ENCODE results near the gene CH25H. TPM values are rescaled to one million over a fixed set of nuclear protein-coding genes. Genes with fewer than 3 reads are reported as not detected.
A peak's percentile ranks its signal among the peaks of the same experiment; 100 is the strongest.
"Not testable (repeated sequence)": the region's sequence is repeated elsewhere in the genome, so short reads cannot be mapped to it uniquely, and the experiment has no call there.

CH25H gene, protein sequence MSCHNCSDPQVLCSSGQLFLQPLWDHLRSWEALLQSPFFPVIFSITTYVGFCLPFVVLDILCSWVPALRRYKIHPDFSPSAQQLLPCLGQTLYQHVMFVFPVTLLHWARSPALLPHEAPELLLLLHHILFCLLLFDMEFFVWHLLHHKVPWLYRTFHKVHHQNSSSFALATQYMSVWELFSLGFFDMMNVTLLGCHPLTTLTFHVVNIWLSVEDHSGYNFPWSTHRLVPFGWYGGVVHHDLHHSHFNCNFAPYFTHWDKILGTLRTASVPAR
- not detected in 2 replicates for total RNA-seq (2014; rRNA removed; shearing (Covaris generic); ENCODE audit: low replicate concordance)

- H3K9me2 ChIP-seq (replicated peaks; ENCODE audit: insufficient read depth, low read length): no peaks in the 10 kb centered on the region
- H3K27me3 ChIP-seq (ENCODE audit: low read length): no peaks in the 10 kb centered on the region
- peak within 1 kb of the TSS; percentile 67; the same call in 1 of the 2 replicates for H2AFZ ChIP-seq (ENCODE audit: low read length)
- peak within 1 kb of the TSS; percentile 45 for H3K4me2 ChIP-seq (ENCODE audit: low read depth, low read length, poor library complexity, severe bottlenecking)
- H3K4me3 ChIP-seq (ENCODE audit: low read length): peak within 1 kb of the TSS; percentile 19; the same call in 1 of the 2 replicates
- no peaks in the 10 kb centered on the region for H3K36me3 ChIP-seq (ENCODE audit: insufficient read depth, low read length)
- no peak for DNase-seq
- no peaks in the 10 kb centered on the region for H3K9me3 ChIP-seq (ENCODE audit: low read length)
- H3K79me2 ChIP-seq (ENCODE audit: low read length): no peaks in the 10 kb centered on the region
- no peaks in the 10 kb centered on the region for H4K20me1 ChIP-seq (ENCODE audit: insufficient read depth, low read depth, low read length)
- no peak within 1 kb of the TSS for H3K27ac ChIP-seq (ENCODE audit: low read length)
- no peak within 1 kb of the TSS for H3K9ac ChIP-seq (ENCODE audit: low read length)
- peaks cover 5% of the 10 kb centered on the region; the same call in 1 of the 2 replicates for H3K4me1 ChIP-seq (ENCODE audit: low read length)
Measured at GRCh38 chr10:89207181-89207800, at the start of gene CH25H. TSS of gene CH25H (minus strand) at chr10:89207317. CDS start at chr10:89207292, 25 bp downstream.

DNA sequence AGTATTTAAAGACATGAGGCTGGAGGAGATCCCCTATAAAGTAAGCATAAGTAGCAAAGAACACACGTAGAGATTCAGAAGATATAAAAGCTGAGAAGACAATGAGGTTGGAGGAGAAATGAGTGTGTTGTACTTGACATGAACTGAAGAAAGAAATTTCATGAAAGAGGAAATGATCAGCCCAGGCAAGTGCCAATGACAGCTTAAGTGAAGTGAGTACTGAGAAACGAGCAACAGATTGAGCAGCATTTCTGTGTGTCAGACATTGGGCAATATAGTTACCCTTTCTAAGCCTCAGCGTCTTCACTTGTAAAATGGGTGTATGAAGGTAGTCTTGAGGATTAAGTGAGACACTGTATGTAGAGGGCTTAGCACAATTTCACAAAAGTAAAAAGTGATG is 49.2 kb upstream of the CH25H start:
- Histone ChIP-seq H3K4me3 (ENCODE audit: low read length) (no peak overlapping the region), H3K4me1 (ENCODE audit: low read length) (no peaks in the 10 kb centered on the region), H3K79me2 (ENCODE audit: low read length) (no peaks in the 10 kb centered on the region), H3K9ac (ENCODE audit: low read length) (no peak overlapping the region), H2AFZ (ENCODE audit: low read length) (no peak overlapping the region), H3K4me2 (ENCODE audit: low read depth, low read length, poor library complexity, severe bottlenecking) (no peak overlapping the region), H3K27me3 (ENCODE audit: low read length) (no peaks in the 10 kb centered on the region), H4K20me1 (ENCODE audit: insufficient read depth, low read depth, low read length) (no peaks in the 10 kb centered on the region), H3K9me2 (replicated peaks; ENCODE audit: insufficient read depth, low read length) (no peaks in the 10 kb centered on the region), H3K27ac (ENCODE audit: low read length) (no peak overlapping the region), H3K9me3 (ENCODE audit: low read length) (no peaks in the 10 kb centered on the region), H3K36me3 (ENCODE audit: insufficient read depth, low read length) (no peaks in the 10 kb centered on the region)
- no peak for DNase-seq

GRCh38 chr10:89255793-89256192 is 48.7 kb upstream of the CH25H start:
- no peaks in the 10 kb centered on the region for H4K20me1 ChIP-seq (ENCODE audit: insufficient read depth, low read depth, low read length)
- no peak overlapping the region for H3K4me2 ChIP-seq (ENCODE audit: low read depth, low read length, poor library complexity, severe bottlenecking)
- H3K27me3 ChIP-seq (ENCODE audit: low read length): no peaks in the 10 kb centered on the region
- H3K4me1 ChIP-seq (ENCODE audit: low read length): peaks cover 4% of the 10 kb centered on the region
- no peaks in the 10 kb centered on the region for H3K36me3 ChIP-seq (ENCODE audit: insufficient read depth, low read length)
- no peaks in the 10 kb centered on the region for H3K9me2 ChIP-seq (replicated peaks; ENCODE audit: insufficient read depth, low read length)
- H3K4me3 ChIP-seq (ENCODE audit: low read length): no peak overlapping the region
- no peak overlapping the region for H3K9ac ChIP-seq (ENCODE audit: low read length)
- no peak overlapping the region for H3K27ac ChIP-seq (ENCODE audit: low read length)
- no peaks in the 10 kb centered on the region for H3K79me2 ChIP-seq (ENCODE audit: low read length)
- H2AFZ ChIP-seq (ENCODE audit: low read length): no peak overlapping the region
- no peak for DNase-seq
- H3K9me3 ChIP-seq (ENCODE audit: low read length): no peaks in the 10 kb centered on the region

DNA sequence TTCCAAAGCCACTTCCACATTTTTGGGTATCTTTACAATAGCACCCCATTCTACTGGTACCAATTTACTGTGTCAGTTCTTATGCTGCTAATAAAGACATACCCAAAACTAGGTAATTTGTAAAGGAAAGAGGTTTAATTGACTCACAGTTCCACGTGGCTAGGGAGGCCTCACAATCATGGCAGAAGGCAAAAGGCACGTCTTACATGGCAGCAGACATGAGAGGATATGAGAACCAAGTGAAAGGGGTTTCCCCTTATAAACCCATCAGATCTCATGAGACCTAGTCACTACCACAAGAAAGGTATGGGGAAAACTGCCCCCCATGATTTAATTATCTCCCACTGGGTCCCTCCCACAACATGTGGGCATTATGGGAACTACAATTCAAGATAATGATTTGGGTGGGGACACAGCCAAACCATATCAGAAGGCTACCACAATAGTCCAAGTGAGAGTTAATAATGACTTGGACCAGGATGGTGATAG is 48.0 kb upstream of the CH25H start:
- not testable (repeated sequence) for H3K27ac ChIP-seq (ENCODE audit: low read length); H3K9me3 ChIP-seq (ENCODE audit: low read length); H3K27me3 ChIP-seq (ENCODE audit: low read length); H2AFZ ChIP-seq (ENCODE audit: low read length); H3K9ac ChIP-seq (ENCODE audit: low read length); H3K79me2 ChIP-seq (ENCODE audit: low read length); H3K4me2 ChIP-seq (ENCODE audit: low read depth, low read length, poor library complexity, severe bottlenecking); DNase-seq; H3K9me2 ChIP-seq (replicated peaks; ENCODE audit: insufficient read depth, low read length); H3K4me3 ChIP-seq (ENCODE audit: low read length); H3K36me3 ChIP-seq (ENCODE audit: insufficient read depth, low read length); H3K4me1 ChIP-seq (ENCODE audit: low read length); H4K20me1 ChIP-seq (ENCODE audit: insufficient read depth, low read depth, low read length)

DNA sequence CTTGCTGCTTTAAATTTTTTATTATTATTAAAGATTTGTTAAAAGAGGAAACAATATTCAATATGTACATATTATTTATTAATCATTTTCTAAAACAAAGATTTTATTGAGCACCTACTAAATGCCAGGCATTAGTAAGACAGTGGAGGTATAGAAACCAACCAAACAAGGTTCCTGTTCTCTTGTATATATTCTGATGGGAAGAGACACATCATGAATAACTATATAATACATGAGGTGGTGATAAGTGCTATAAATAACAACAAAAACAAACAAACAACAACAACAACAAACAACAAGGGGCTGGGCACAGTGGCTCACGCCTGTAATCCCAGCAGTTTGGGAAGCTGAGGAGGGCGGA is 45.1 kb upstream of the CH25H start:
- no peaks in the 10 kb centered on the region for H4K20me1 ChIP-seq (ENCODE audit: insufficient read depth, low read depth, low read length)
- H3K27ac ChIP-seq (ENCODE audit: low read length): no peak overlapping the region
- H3K4me3 ChIP-seq (ENCODE audit: low read length): no peak overlapping the region
- H3K4me2 ChIP-seq (ENCODE audit: low read depth, low read length, poor library complexity, severe bottlenecking): no peak overlapping the region
- no peaks in the 10 kb centered on the region for H3K27me3 ChIP-seq (ENCODE audit: low read length)
- no peak for DNase-seq
- H2AFZ ChIP-seq (ENCODE audit: low read length): no peak overlapping the region
- H3K9me2 ChIP-seq (replicated peaks; ENCODE audit: insufficient read depth, low read length): no peaks in the 10 kb centered on the region
- H3K36me3 ChIP-seq (ENCODE audit: insufficient read depth, low read length): no peaks in the 10 kb centered on the region
- H3K9me3 ChIP-seq (ENCODE audit: low read length): no peaks in the 10 kb centered on the region
- peaks cover 9% of the 10 kb centered on the region for H3K4me1 ChIP-seq (ENCODE audit: low read length)
- no peaks in the 10 kb centered on the region for H3K79me2 ChIP-seq (ENCODE audit: low read length)
- no peak overlapping the region for H3K9ac ChIP-seq (ENCODE audit: low read length)

DNA sequence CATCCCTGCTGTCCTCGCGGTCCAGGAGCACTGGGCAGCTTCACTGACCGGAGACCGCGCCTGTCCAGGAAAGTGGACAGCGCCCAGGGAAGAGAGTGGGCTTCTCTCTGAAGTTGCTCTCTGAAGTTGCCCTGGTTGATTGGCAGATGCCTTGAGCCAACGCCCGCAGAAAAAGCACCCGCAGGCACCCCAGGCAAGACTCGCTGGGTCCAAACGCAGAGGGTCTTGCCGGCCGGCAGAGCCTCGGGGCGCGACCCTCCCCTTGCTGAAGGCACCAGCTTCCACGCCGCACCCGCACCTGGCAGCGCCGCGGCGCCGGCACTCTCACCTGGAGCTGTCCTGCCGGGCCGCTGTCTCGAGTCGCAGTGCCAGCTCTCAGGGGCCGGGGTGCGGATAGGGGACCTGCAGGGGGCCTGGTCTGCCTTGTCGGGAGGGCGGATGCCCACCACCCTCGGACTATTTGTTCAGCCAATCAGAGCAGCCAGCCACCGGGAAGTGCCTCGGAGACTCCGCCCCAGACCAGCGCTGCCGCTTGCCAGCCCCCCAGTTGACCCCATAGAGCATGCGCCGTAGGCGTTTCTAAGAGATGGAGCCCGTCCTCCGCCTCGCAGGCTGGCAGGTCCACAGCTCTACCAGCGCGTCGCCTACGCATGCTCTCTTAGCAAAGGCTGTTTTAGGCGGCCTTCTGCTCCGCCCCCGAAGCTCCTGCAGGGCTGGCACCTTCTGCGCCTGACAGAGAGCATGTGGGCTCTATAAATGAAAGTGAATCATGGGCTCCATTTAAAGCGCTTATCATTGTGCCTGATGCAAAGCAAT is 44.5 kb upstream of the CH25H start, which contains the start of gene LIPA:
LIPA (minus strand) TSS at position 367 of the 816 bp plus-strand sequence. CDS start 4,127 bp downstream, outside the sequence.
- DNase-seq: peak; percentile 96
- H3K36me3 ChIP-seq (ENCODE audit: insufficient read depth, low read length): no peaks in the 10 kb centered on the region
- H3K9me2 ChIP-seq (replicated peaks; ENCODE audit: insufficient read depth, low read length): no peaks in the 10 kb centered on the region
- H3K27ac ChIP-seq (ENCODE audit: low read length): no peak within 1 kb of the TSS
- peak within 1 kb of the TSS; percentile 79 for H3K9ac ChIP-seq (ENCODE audit: low read length)
- H4K20me1 ChIP-seq (ENCODE audit: insufficient read depth, low read depth, low read length): no peaks in the 10 kb centered on the region
- H3K4me2 ChIP-seq (ENCODE audit: low read depth, low read length, poor library complexity, severe bottlenecking): peak within 1 kb of the TSS; percentile 70
- H3K9me3 ChIP-seq (ENCODE audit: low read length): no peaks in the 10 kb centered on the region
- H3K27me3 ChIP-seq (ENCODE audit: low read length): no peaks in the 10 kb centered on the region
- H3K4me1 ChIP-seq (ENCODE audit: low read length): peaks cover 9% of the 10 kb centered on the region
- H2AFZ ChIP-seq (ENCODE audit: low read length): peak within 1 kb of the TSS; percentile 97; the same call in 1 of the 2 replicates
- H3K4me3 ChIP-seq (ENCODE audit: low read length): peak within 1 kb of the TSS; percentile 84
- no peaks in the 10 kb centered on the region for H3K79me2 ChIP-seq (ENCODE audit: low read length)

DNA sequence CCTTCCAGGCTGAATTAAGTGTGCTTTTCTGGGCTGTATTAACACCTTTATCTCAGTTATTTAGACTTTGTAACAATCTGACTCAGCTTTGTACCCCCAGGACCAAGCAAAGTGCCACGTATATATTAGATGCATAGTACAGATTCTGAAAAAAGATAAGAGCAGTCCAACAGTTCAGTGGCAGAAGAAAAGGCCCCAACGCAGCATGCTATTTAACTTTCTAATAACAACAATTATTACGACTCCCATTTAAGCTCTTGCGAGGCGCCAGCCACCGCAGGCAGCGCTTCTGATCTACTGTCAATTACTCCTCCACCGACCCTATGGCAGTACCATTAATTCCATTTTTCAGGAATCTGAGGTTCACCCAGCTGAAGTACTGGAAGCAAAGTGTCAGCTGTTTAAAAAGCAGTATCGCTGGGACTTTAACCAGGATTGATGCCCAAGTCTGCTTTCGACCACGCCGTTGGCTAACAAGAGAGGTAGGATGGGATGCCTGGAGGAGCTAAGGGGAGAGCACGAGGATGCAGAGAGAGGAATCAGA is 43.8 kb upstream of the CH25H start:
- Histone ChIP-seq H3K9me3 (ENCODE audit: low read length) (no peaks in the 10 kb centered on the region), H3K27ac (ENCODE audit: low read length) (no peak overlapping the region), H3K36me3 (ENCODE audit: insufficient read depth, low read length) (no peaks in the 10 kb centered on the region), H4K20me1 (ENCODE audit: insufficient read depth, low read depth, low read length) (no peaks in the 10 kb centered on the region), H3K27me3 (ENCODE audit: low read length) (no peaks in the 10 kb centered on the region), H3K4me3 (ENCODE audit: low read length) (peak overlapping the region; percentile 84), H2AFZ (ENCODE audit: low read length) (peak overlapping the region; percentile 97; the same call in 1 of the 2 replicates), H3K79me2 (ENCODE audit: low read length) (no peaks in the 10 kb centered on the region), H3K4me1 (ENCODE audit: low read length) (peaks cover 10% of the 10 kb centered on the region), H3K9me2 (replicated peaks; ENCODE audit: insufficient read depth, low read length) (no peaks in the 10 kb centered on the region), H3K9ac (ENCODE audit: low read length) (peak overlapping the region; percentile 79), H3K4me2 (ENCODE audit: low read depth, low read length, poor library complexity, severe bottlenecking) (peak overlapping the region; percentile 70)
- DNase-seq: peak; percentile 37

Measured in Karpas-422 (cell line).